Uterus (tissue), 4 donors: ENCODE measurements around the gene SKAP1. TPM values are rescaled to one million over a fixed set of nuclear protein-coding genes. Genes with fewer than 3 reads are reported as not detected.
A peak's percentile ranks its signal among the peaks of the same experiment; 100 is the strongest.

Source experiments
- DNase-seq, 2 donors: peaks; one replicate each; pipeline ENCODE4 v3.0.0-alpha.2; 2019 to 2020
- H3K27ac ChIP-seq, 2 donors: fragments of 200-600 bp; sonication (generic); 1 replicate in 1 of 2; 2 replicates in 1 of 2; pipeline ENCODE4 v1.5.1; 2016 to 2018
- H3K27me3 ChIP-seq, 2 donors: fragments of 200-600 bp; sonication (generic); one replicate each; pipeline ENCODE4 v1.5.1; 2018 to 2019; ENCODE audit warnings: control low read depth in 1 of 2
- H3K36me3 ChIP-seq, 2 donors: fragments of 200-600 bp; sonication (generic); one replicate each; pipeline ENCODE4 v1.5.1; 2019; ENCODE audit warnings: control low read depth in 1 of 2
- H3K4me1 ChIP-seq, 2 donors: fragments of 200-600 bp; sonication (generic); one replicate each; pipeline ENCODE4 v1.5.1; 2018 to 2019; ENCODE audit warnings: control low read depth in 1 of 2
- H3K4me3 ChIP-seq, 2 donors: fragments of 200-600 bp; sonication (generic); 1 replicate in 1 of 2; 2 replicates in 1 of 2; pipeline ENCODE4 v1.5.1; 2018 to 2019; ENCODE audit warnings: mild to moderate bottlenecking in 1 of 2
- H3K9me3 ChIP-seq, 2 donors: fragments of 200-600 bp; sonication (generic); one replicate each; pipeline ENCODE4 v1.5.1; 2019; ENCODE audit warnings: control low read depth in 1 of 2
- CTCF ChIP-seq, 4 experiments: fragments of 200-600 bp in 2 of 4; fragments of 450-650 bp in 2 of 4; sonication (generic) in 2 of 4; IDR thresholded peaks; one replicate each; pipeline ENCODE4 v1.5.1; 2016 to 2019; ENCODE audit warnings: antibody characterized with exemption in 4 of 4, mild to moderate bottlenecking in 2 of 4, moderate library complexity in 1 of 4
- POLR2A ChIP-seq, 2 donors: fragments of 450-650 bp; IDR thresholded peaks; one replicate each; pipeline ENCODE4 v1.6.1; 2016; ENCODE audit warnings: antibody characterized with exemption in 2 of 2, mild to moderate bottlenecking in 1 of 2, moderate library complexity in 1 of 2
- intact Hi-C: fragments of 100-400 bp; cut with DNase I; formaldehyde crosslinking; loops from one replicate; pipeline ENCODE4 v1.15.1; 2023; ENCODE audit warnings: low total_unique reads
- total RNA-seq, 4 donors: library from RNA; depleted of rRNA in 3 of 4; stranded (reverse); fragments of >200 nt in 3 of 4; gene quantifications; one replicate each; pipeline versions ENCODE4 v1.1.0 to v1.2.4, GENCODE V29; 2014 to 2023
- donor health status: DM: yes; HTN: yes; CAD: no.

Gene SKAP1
- total RNA-seq, 4 donors from 2014 or later = 0.51 to 2.4 (median 1.9) TPM; not detected in 1

- Histone ChIP-seq H3K36me3 (no peaks in the 10 kb centered on the region), H3K4me3 (no peak overlapping the region), H3K4me1 (no peaks in the 10 kb centered on the region), H3K9me3 (no peaks in the 10 kb centered on the region), H3K27ac (no peak overlapping the region), H3K27me3 (peaks cover 8 to 43% of the 10 kb centered on the region in 2 donors)
- intact Hi-C loops = no loop called here
- no peak for DNase-seq
- TF ChIP-seq POLR2A (IDR thresholded peaks at IDR 0.05) (no peak), CTCF (IDR thresholded peaks at IDR 0.05) (peak; percentile 58 to 70 (median 64))
These were observed 94.0 kb downstream of the SKAP1 start for GRCh38 chr17:48335858-48336500.

GRCh38 chr17:48335146-48335784 lies 94.7 kb downstream of the SKAP1 start:
- TF ChIP-seq CTCF (IDR thresholded peaks at IDR 0.05) (no peak), POLR2A (IDR thresholded peaks at IDR 0.05) (no peak)
- Histone ChIP-seq H3K27me3 (peaks cover 8 to 38% of the 10 kb centered on the region in 2 donors), H3K4me1 (no peaks in the 10 kb centered on the region), H3K27ac (no peak overlapping the region), H3K9me3 (no peaks in the 10 kb centered on the region), H3K4me3 (no peak overlapping the region), H3K36me3 (no peaks in the 10 kb centered on the region)
- intact Hi-C loops = no loop called here
- DNase-seq = no peak

GRCh38 chr17:48333034-48333530 lies 96.9 kb downstream of the SKAP1 start:
- Histone ChIP-seq H3K27ac (no peak overlapping the region), H3K9me3 (no peaks in the 10 kb centered on the region), H3K4me3 (no peak overlapping the region), H3K27me3 (peaks cover 4 to 48% of the 10 kb centered on the region in 2 donors), H3K4me1 (no peaks in the 10 kb centered on the region), H3K36me3 (no peaks in the 10 kb centered on the region)
- no peak for DNase-seq
- TF ChIP-seq CTCF (IDR thresholded peaks at IDR 0.05) = no peak
- TF ChIP-seq POLR2A (IDR thresholded peaks at IDR 0.05) = no peak
- intact Hi-C loops = no loop called here

GRCh38 chr17:48330887-48331286 lies 99.1 kb downstream of the SKAP1 start:
- H3K27ac ChIP-seq = no peak overlapping the region
- no peak for TF ChIP-seq CTCF (IDR thresholded peaks at IDR 0.05)
- no peak for TF ChIP-seq POLR2A (IDR thresholded peaks at IDR 0.05)
- no peak overlapping the region for H3K4me3 ChIP-seq
- H3K4me1 ChIP-seq = no peaks in the 10 kb centered on the region
- peaks cover 4 to 41% of the 10 kb centered on the region in 2 donors for H3K27me3 ChIP-seq
- no peaks in the 10 kb centered on the region for H3K36me3 ChIP-seq
- intact Hi-C loops = no loop called here
- no peaks in the 10 kb centered on the region for H3K9me3 ChIP-seq
- no peak for DNase-seq

- DNase-seq = no peak
- Histone ChIP-seq H3K27me3 (peaks cover 4 to 36% of the 10 kb centered on the region in 2 donors), H3K36me3 (no peaks in the 10 kb centered on the region), H3K9me3 (no peaks in the 10 kb centered on the region), H3K27ac (no peak overlapping the region), H3K4me3 (no peak overlapping the region), H3K4me1 (no peaks in the 10 kb centered on the region)
- TF ChIP-seq POLR2A (IDR thresholded peaks at IDR 0.05) (no peak), CTCF (IDR thresholded peaks at IDR 0.05) (no peak)
- intact Hi-C loops = no loop called here
These were observed 99.6 kb downstream of the SKAP1 start for GRCh38 chr17:48330421-48330820.
